ENCODE measurements around the gene SCGB1C2.

SCGB1C2 gene

DNA sequence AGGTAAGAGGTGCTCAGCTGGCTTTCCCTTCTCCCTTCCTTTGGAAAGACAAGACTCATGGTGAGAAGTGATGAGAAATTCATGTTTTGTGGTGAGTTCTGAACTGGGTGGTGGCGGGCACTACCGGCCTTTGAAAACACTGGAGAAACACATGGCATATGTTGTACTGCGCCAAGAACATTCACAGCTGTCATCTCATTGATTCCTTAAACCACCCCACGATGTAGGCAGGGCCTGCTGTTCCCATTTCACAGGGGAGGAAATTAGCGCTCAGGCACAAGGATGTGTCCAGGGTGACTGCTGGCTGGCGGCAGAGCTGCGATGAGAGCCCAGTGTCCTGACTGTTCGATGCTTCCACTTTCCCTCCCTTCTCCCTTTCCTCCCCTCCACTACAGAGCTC is 45.7 kb downstream of the SCGB1C2 start:
- Histone ChIP-seq H3K9me3 (ENCODE audit: insufficient read depth, low read depth, low read length) (peaks cover 9% of the 10 kb centered on the region; the same call in 1 of the 2 replicates), H3K4me2 (ENCODE audit: low read depth, low read length, poor library complexity, severe bottlenecking) (no peak overlapping the region), H3K36me3 (ENCODE audit: insufficient read depth, low read length) (no peaks in the 10 kb centered on the region), H3K9me2 (replicated peaks; ENCODE audit: low read depth, low read length) (no peaks in the 10 kb centered on the region), H4K20me1 (ENCODE audit: insufficient read depth, low read length, poor library complexity, severe bottlenecking) (no peaks in the 10 kb centered on the region), H3K4me1 (ENCODE audit: insufficient read depth, low read length, poor library complexity, severe bottlenecking) (no peaks in the 10 kb centered on the region), H3K4me3 (ENCODE audit: low read length, poor library complexity, severe bottlenecking) (no peak overlapping the region), H2AFZ (ENCODE audit: low read length) (no peak overlapping the region), H3K79me2 (ENCODE audit: insufficient read depth, low read length) (no peaks in the 10 kb centered on the region), H3K27me3 (ENCODE audit: insufficient read depth, low read length, poor library complexity, severe bottlenecking) (no peaks in the 10 kb centered on the region), H3K9ac (ENCODE audit: low read depth, low read length, poor library complexity, severe bottlenecking) (no peak overlapping the region), H3F3A (ENCODE audit: low read depth) (no peaks in the 10 kb centered on the region)
- no peak for TF ChIP-seq EZH2phosphoT487 (IDR thresholded peaks at IDR 0.05; ENCODE audit: borderline replicate concordance)
- TF ChIP-seq, protein P1, sequence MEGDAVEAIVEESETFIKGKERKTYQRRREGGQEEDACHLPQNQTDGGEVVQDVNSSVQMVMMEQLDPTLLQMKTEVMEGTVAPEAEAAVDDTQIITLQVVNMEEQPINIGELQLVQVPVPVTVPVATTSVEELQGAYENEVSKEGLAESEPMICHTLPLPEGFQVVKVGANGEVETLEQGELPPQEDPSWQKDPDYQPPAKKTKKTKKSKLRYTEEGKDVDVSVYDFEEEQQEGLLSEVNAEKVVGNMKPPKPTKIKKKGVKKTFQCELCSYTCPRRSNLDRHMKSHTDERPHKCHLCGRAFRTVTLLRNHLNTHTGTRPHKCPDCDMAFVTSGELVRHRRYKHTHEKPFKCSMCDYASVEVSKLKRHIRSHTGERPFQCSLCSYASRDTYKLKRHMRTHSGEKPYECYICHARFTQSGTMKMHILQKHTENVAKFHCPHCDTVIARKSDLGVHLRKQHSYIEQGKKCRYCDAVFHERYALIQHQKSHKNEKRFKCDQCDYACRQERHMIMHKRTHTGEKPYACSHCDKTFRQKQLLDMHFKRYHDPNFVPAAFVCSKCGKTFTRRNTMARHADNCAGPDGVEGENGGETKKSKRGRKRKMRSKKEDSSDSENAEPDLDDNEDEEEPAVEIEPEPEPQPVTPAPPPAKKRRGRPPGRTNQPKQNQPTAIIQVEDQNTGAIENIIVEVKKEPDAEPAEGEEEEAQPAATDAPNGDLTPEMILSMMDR (conservative IDR thresholded peaks at IDR 0.05; ENCODE audit: low read length) = no peak

DNA sequence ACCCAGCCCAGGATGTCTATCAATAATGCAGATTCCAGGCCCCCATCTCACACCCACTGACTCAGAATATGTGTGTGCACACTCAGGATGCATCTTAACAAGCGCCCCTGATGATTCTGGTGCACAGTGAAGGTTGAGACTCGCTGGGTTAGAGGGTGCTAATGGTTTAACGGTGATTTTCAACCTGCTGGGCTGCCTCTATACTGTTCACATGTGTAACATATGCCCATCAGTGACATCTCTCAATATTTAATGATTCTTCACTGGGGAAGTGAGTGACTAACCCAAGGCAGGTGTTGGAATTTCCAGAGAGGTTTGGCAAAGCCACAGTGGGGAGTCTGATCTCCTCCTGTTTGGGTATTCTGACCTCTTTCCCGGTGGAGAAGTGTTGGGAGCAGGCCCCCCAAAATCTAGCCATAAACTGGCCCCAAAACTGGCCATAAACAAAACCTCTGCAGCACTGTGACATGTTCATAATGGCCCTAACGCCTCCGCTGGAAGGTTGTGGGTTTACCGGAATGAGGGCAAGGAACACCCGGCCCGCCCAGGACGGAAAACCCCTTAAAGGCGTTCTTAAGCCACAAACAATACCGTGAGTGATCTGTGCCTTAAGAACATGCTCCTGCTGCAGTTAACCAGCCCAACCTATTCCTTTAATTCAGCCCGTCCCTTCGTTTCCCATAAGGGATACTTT is 48.2 kb downstream of the SCGB1C2 start:
- no peaks in the 10 kb centered on the region for H3K27me3 ChIP-seq (ENCODE audit: insufficient read depth, low read length, poor library complexity, severe bottlenecking)
- H4K20me1 ChIP-seq (ENCODE audit: insufficient read depth, low read length, poor library complexity, severe bottlenecking) = no peaks in the 10 kb centered on the region
- H3K4me2 ChIP-seq (ENCODE audit: low read depth, low read length, poor library complexity, severe bottlenecking) = no peak overlapping the region
- no peaks in the 10 kb centered on the region for H3K79me2 ChIP-seq (ENCODE audit: insufficient read depth, low read length)
- H3F3A ChIP-seq (ENCODE audit: low read depth) = no peaks in the 10 kb centered on the region
- no peak overlapping the region for H3K4me3 ChIP-seq (ENCODE audit: low read length, poor library complexity, severe bottlenecking)
- H3K36me3 ChIP-seq (ENCODE audit: insufficient read depth, low read length) = no peaks in the 10 kb centered on the region
- H2AFZ ChIP-seq (ENCODE audit: low read length) = no peak overlapping the region
- H3K4me1 ChIP-seq (ENCODE audit: insufficient read depth, low read length, poor library complexity, severe bottlenecking) = no peaks in the 10 kb centered on the region
- H3K9ac ChIP-seq (ENCODE audit: low read depth, low read length, poor library complexity, severe bottlenecking) = no peak overlapping the region
- H3K9me3 ChIP-seq (ENCODE audit: insufficient read depth, low read depth, low read length) = peaks cover 13% of the 10 kb centered on the region; the same call in 1 of the 2 replicates
- no peak for TF ChIP-seq EZH2phosphoT487 (IDR thresholded peaks at IDR 0.05; ENCODE audit: borderline replicate concordance)
- TF ChIP-seq, protein P1 (conservative IDR thresholded peaks at IDR 0.05; ENCODE audit: low read length) = no peak
- H3K9me2 ChIP-seq (replicated peaks; ENCODE audit: low read depth, low read length) = no peaks in the 10 kb centered on the region

DNA sequence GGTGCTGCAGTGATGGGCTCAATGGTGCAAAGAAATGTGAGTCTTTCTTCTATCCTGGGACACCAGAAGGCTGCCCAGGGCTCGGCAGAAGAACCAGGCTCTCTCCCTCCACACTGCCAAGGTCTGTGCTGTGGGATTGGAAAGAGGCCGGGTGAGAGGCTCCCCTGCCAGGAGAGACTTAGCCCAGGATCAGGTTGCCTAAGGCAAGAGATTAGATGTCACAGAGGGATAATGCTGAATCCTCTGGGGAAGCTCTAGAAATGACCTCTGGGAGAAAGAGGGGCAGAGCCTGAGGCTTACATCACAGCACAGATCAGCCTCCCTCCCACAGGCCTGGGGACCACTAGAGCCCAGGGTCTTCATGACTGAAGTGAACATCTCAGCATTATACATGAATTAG is 49.8 kb downstream of the SCGB1C2 start:
- no peaks in the 10 kb centered on the region for H3K27me3 ChIP-seq (ENCODE audit: insufficient read depth, low read length, poor library complexity, severe bottlenecking)
- TF ChIP-seq EZH2phosphoT487 (IDR thresholded peaks at IDR 0.05; ENCODE audit: borderline replicate concordance) = no peak
- TF ChIP-seq, protein P1 (conservative IDR thresholded peaks at IDR 0.05; ENCODE audit: low read length) = no peak
- no peaks in the 10 kb centered on the region for H3K9me2 ChIP-seq (replicated peaks; ENCODE audit: low read depth, low read length)
- no peaks in the 10 kb centered on the region for H3K4me1 ChIP-seq (ENCODE audit: insufficient read depth, low read length, poor library complexity, severe bottlenecking)
- no peaks in the 10 kb centered on the region for H4K20me1 ChIP-seq (ENCODE audit: insufficient read depth, low read length, poor library complexity, severe bottlenecking)
- H3F3A ChIP-seq (ENCODE audit: low read depth) = no peaks in the 10 kb centered on the region
- H2AFZ ChIP-seq (ENCODE audit: low read length) = no peak overlapping the region
- H3K4me3 ChIP-seq (ENCODE audit: low read length, poor library complexity, severe bottlenecking) = no peak overlapping the region
- H3K36me3 ChIP-seq (ENCODE audit: insufficient read depth, low read length) = no peaks in the 10 kb centered on the region
- no peak overlapping the region for H3K4me2 ChIP-seq (ENCODE audit: low read depth, low read length, poor library complexity, severe bottlenecking)
- peaks cover 13% of the 10 kb centered on the region; the same call in 1 of the 2 replicates for H3K9me3 ChIP-seq (ENCODE audit: insufficient read depth, low read depth, low read length)
- no peak overlapping the region for H3K9ac ChIP-seq (ENCODE audit: low read depth, low read length, poor library complexity, severe bottlenecking)
- no peaks in the 10 kb centered on the region for H3K79me2 ChIP-seq (ENCODE audit: insufficient read depth, low read length)

All from Loucy (cell line).